GM12891 (cell line): ENCODE data around the gene MOGAT1.

Source experiments
- PAX5 ChIP-seq: IDR thresholded peaks from 2 replicates; pipeline ENCODE4 v1.6.1; 2011; ENCODE audit warnings: low read length, moderate library complexity, mild to moderate bottlenecking; ENCODE audit not compliant: insufficient read depth, severe bottlenecking
- POLR2A ChIP-seq: IDR thresholded peaks from 2 replicates; pipeline ENCODE4 v1.6.1; 2011; ENCODE audit warnings: low read depth, low read length, control low read depth
- POLR2AphosphoS5 ChIP-seq: IDR thresholded peaks from 2 replicates; pipeline ENCODE4 v1.6.1; 2011; ENCODE audit warnings: low read depth, low read length, control low read depth
- TAF1 ChIP-seq: IDR thresholded peaks from 2 replicates; pipeline ENCODE4 v1.6.1; 2011; ENCODE audit warnings: low read depth, low read length, control low read depth

GRCh38 chr2:222672068-222672401 lies 577 bp downstream of the MOGAT1 start:
- no peak for TF ChIP-seq POLR2A
- TF ChIP-seq POLR2AphosphoS5: no peak
- TF ChIP-seq TAF1: no peak
- no peak for TF ChIP-seq PAX5
